ENCODE measurements around the gene NPAS4. TPM values are rescaled to one million over a fixed set of nuclear protein-coding genes. Genes with fewer than 3 reads are reported as not detected.

NPAS4 gene
- polyA plus RNA-seq, 1 donor, result 0.28 TPM

Other genes with a start within 250 kb of the NPAS4 start
- 19.0 TPM for gene KLC2, start 163.3 kb upstream of the NPAS4 start, polyA plus RNA-seq (ENCODE audit: insufficient read length)
- gene RAB1B, start 152.4 kb upstream of the NPAS4 start, polyA plus RNA-seq (ENCODE audit: insufficient read length), result 89.7 TPM
- 2.3 TPM for gene CNIH2, start 142.9 kb upstream of the NPAS4 start, polyA plus RNA-seq (ENCODE audit: insufficient read length)
- gene YIF1A, start 131.9 kb upstream of the NPAS4 start, polyA plus RNA-seq (ENCODE audit: insufficient read length), result 48.9 TPM
- gene TMEM151A, start 129.1 kb upstream of the NPAS4 start, polyA plus RNA-seq (ENCODE audit: insufficient read length), result not detected
- gene CD248, start 104.0 kb upstream of the NPAS4 start, polyA plus RNA-seq (ENCODE audit: insufficient read length), result 76.4 TPM
- 12.1 TPM for gene RIN1, start 84.6 kb upstream of the NPAS4 start, polyA plus RNA-seq (ENCODE audit: insufficient read length)
- gene BRMS1, start 75.9 kb upstream of the NPAS4 start, polyA plus RNA-seq (ENCODE audit: insufficient read length), result 21.8 TPM
- 20.3 TPM for gene B4GAT1, start 73.4 kb upstream of the NPAS4 start, polyA plus RNA-seq (ENCODE audit: insufficient read length)
- gene SLC29A2, start 49.3 kb upstream of the NPAS4 start, polyA plus RNA-seq (ENCODE audit: insufficient read length), result 32.1 TPM
- gene MRPL11, start 17.8 kb downstream of the NPAS4 start, polyA plus RNA-seq (ENCODE audit: insufficient read length), result 50.0 TPM
- gene PELI3, start 45.9 kb downstream of the NPAS4 start, polyA plus RNA-seq (ENCODE audit: insufficient read length), result 6.9 TPM
- gene DPP3, start 59.4 kb downstream of the NPAS4 start, polyA plus RNA-seq (ENCODE audit: insufficient read length), result 24.0 TPM
- 17.8 TPM for gene BBS1, start 89.6 kb downstream of the NPAS4 start, polyA plus RNA-seq (ENCODE audit: insufficient read length)
- gene ZDHHC24, start 125.0 kb downstream of the NPAS4 start, polyA plus RNA-seq (ENCODE audit: insufficient read length), result 4.3 TPM
- gene ACTN3, start 125.9 kb downstream of the NPAS4 start, polyA plus RNA-seq (ENCODE audit: insufficient read length), result 24.1 TPM
- gene CTSF, start 147.6 kb downstream of the NPAS4 start, polyA plus RNA-seq (ENCODE audit: insufficient read length), result 22.6 TPM
- gene CCDC87, start 172.0 kb downstream of the NPAS4 start, polyA plus RNA-seq (ENCODE audit: insufficient read length), result 0.06 TPM
- 33.0 TPM for gene CCS, start 172.2 kb downstream of the NPAS4 start, polyA plus RNA-seq (ENCODE audit: insufficient read length)
- gene RBM14, start 195.6 kb downstream of the NPAS4 start, polyA plus RNA-seq (ENCODE audit: insufficient read length), result 34.5 TPM
- gene RBM4, start 217.7 kb downstream of the NPAS4 start, polyA plus RNA-seq (ENCODE audit: insufficient read length), result 127 TPM

Data from forelimb muscle (tissue), 1 donor.